Neural progenitor cell (in vitro differentiated cells): ENCODE results near the gene CPXM2. TPM values are rescaled to one million over a fixed set of nuclear protein-coding genes. Genes with fewer than 3 reads are reported as not detected.

Experiments used
- DNase-seq: peaks from one replicate; pipeline ENCODE4 v3.0.0-alpha.2; 2016; ENCODE audit warnings: low spot score
- H2AFZ ChIP-seq: fragments of 200-600 bp; sonication (generic); replicated peaks from 2 replicates; pipeline ENCODE4 v1.6.1; 2016; ENCODE audit warnings: antibody characterized with exemption
- H3F3A ChIP-seq: fragments of 200-600 bp; sonication (generic); 2 replicates; pipeline ENCODE4 v1.6.1; 2016; ENCODE audit warnings: antibody characterized with exemption, low read depth
- H3K27ac ChIP-seq: fragments of 200-600 bp; sonication (generic); 2 replicates; pipeline ENCODE4 v1.5.1; 2016; ENCODE audit warnings: mild to moderate bottlenecking
- H3K27me3 ChIP-seq: fragments of 200-600 bp; sonication (generic); 2 replicates; pipeline ENCODE4 v1.6.1; 2016; ENCODE audit warnings: mild to moderate bottlenecking, moderate library complexity
- H3K36me3 ChIP-seq: fragments of 200-600 bp; sonication (generic); 2 replicates; pipeline ENCODE4 v1.5.1; 2016
- H3K4me1 ChIP-seq: fragments of 200-600 bp; sonication (generic); 2 replicates; pipeline ENCODE4 v1.6.1; 2016; ENCODE audit warnings: mixed run types
- H3K4me2 ChIP-seq: fragments of 200-600 bp; sonication (generic); 2 replicates; pipeline ENCODE4 v1.6.1; 2016
- H3K4me3 ChIP-seq: fragments of 200-600 bp; sonication (generic); 2 replicates; pipeline ENCODE4 v1.5.1; 2016
- H3K79me2 ChIP-seq: fragments of 200-600 bp; sonication (generic); 2 replicates; pipeline ENCODE4 v1.6.1; 2016; ENCODE audit warnings: low read depth
- H3K9ac ChIP-seq: fragments of 200-600 bp; sonication (generic); 2 replicates; pipeline ENCODE4 v1.6.1; 2016
- H3K9me3 ChIP-seq: fragments of 200-600 bp; sonication (generic); 2 replicates; pipeline ENCODE4 v1.5.1; 2016; ENCODE audit warnings: low read depth
- H4K20me1 ChIP-seq: fragments of 200-600 bp; sonication (generic); 2 replicates; pipeline ENCODE4 v1.6.1; 2016; ENCODE audit warnings: low read depth
- H3K27ac Mint-ChIP-seq: 3 replicates; pipeline ENCODE4 v1.8.0; 2021; ENCODE audit warnings: mixed read lengths
- H3K27me3 Mint-ChIP-seq: 2 replicates; pipeline ENCODE4 v1.8.0; 2022; ENCODE audit warnings: low read depth, mild to moderate bottlenecking, inconsistent platforms, moderate library complexity, mixed read lengths; ENCODE audit not compliant: insufficient read depth
- H3K36me3 Mint-ChIP-seq: 3 replicates; pipeline ENCODE4 v1.8.0; 2021; ENCODE audit warnings: mixed read lengths
- H3K4me1 Mint-ChIP-seq: 3 replicates; pipeline ENCODE4 v1.8.0; 2021; ENCODE audit warnings: mixed read lengths
- H3K4me3 Mint-ChIP-seq: 3 replicates; pipeline ENCODE4 v1.8.0; 2021; ENCODE audit warnings: mild to moderate bottlenecking, moderate library complexity, mixed read lengths
- H3K9me3 Mint-ChIP-seq: 3 replicates; pipeline ENCODE4 v1.8.0; 2020; ENCODE audit warnings: mixed read lengths
- EZH2 ChIP-seq: fragments of 200-600 bp; sonication (generic); IDR thresholded peaks from 2 replicates; pipeline ENCODE4 v1.6.1; 2017; ENCODE audit warnings: antibody characterized with exemption, mild to moderate bottlenecking, moderate library complexity
- EZH2phosphoT487 ChIP-seq: fragments of 200-600 bp; sonication (generic); IDR thresholded peaks from 2 replicates; pipeline ENCODE4 v1.6.1; 2017; ENCODE audit warnings: antibody characterized with exemption
- total RNA-seq: library from RNA; depleted of rRNA; stranded (reverse); fragments of >200 nt; gene quantifications from 2 replicates; pipeline ENCODE4 v1.2.3, GENCODE V29; 2015; ENCODE audit warnings: low replicate concordance
- TF ChIP-seq, protein P1 (sequence below): fragments of 200-600 bp; sonication (generic); IDR thresholded peaks from 2 replicates; pipeline ENCODE4 v1.5.1; 2017; ENCODE audit warnings: antibody characterized with exemption, mild to moderate bottlenecking

CPXM2 gene
- total RNA-seq, 1 donor from 2014 or later: not detected

DNA sequence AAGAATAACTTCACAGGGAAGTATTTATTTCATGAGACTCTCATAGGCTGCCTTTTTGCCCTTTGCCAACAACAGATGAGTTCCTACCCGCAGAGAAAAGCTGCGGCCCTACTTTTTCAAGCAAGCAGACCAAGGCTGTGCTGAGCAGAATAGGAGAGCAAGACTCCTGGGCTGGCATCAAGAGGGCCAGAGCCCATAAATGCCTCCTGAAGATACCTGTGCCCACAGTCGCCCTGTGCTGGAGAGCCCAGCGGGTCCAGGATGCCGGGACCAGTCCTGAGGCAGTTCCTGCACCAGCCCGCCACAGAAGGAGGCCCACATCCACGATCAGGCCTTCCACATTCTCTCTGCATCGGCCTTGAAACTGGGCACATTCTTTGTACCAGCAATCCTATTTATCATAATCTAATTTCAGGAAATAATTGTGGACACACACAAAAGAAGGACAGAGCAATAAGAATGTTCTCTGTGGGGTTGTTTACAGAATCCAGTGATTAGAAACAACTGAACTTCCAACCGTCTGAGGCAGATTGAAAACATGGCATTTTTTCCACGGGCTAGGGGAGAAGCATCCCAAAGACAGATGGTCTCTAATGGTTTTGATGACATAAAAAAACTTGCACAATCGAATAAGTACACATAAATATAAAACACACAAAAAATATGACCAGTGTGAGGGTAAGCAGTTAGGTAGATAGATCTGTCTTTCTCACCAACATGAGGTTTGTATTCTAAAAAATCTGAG is 95.6 kb downstream of the CPXM2 start:
- H3K27ac ChIP-seq: no peak overlapping the region
- H3K9me3 Mint-ChIP-seq: no peaks in the 10 kb centered on the region
- no peak for DNase-seq
- no peaks in the 10 kb centered on the region for H3F3A ChIP-seq
- H3K4me1 Mint-ChIP-seq: peaks cover 10% of the 10 kb centered on the region
- H3K4me3 Mint-ChIP-seq: no peak overlapping the region
- no peaks in the 10 kb centered on the region for H3K9me3 ChIP-seq
- no peaks in the 10 kb centered on the region for H3K36me3 ChIP-seq
- no peaks in the 10 kb centered on the region for H3K27me3 Mint-ChIP-seq
- H3K4me1 ChIP-seq: no peaks in the 10 kb centered on the region
- H3K4me3 ChIP-seq: no peak overlapping the region
- H3K9ac ChIP-seq: no peak overlapping the region
- H3K79me2 ChIP-seq: no peaks in the 10 kb centered on the region
- H2AFZ ChIP-seq: no peak overlapping the region
- no peaks in the 10 kb centered on the region for H3K27me3 ChIP-seq
- TF ChIP-seq EZH2: no peak
- TF ChIP-seq, protein P1, sequence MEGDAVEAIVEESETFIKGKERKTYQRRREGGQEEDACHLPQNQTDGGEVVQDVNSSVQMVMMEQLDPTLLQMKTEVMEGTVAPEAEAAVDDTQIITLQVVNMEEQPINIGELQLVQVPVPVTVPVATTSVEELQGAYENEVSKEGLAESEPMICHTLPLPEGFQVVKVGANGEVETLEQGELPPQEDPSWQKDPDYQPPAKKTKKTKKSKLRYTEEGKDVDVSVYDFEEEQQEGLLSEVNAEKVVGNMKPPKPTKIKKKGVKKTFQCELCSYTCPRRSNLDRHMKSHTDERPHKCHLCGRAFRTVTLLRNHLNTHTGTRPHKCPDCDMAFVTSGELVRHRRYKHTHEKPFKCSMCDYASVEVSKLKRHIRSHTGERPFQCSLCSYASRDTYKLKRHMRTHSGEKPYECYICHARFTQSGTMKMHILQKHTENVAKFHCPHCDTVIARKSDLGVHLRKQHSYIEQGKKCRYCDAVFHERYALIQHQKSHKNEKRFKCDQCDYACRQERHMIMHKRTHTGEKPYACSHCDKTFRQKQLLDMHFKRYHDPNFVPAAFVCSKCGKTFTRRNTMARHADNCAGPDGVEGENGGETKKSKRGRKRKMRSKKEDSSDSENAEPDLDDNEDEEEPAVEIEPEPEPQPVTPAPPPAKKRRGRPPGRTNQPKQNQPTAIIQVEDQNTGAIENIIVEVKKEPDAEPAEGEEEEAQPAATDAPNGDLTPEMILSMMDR: no peak
- TF ChIP-seq EZH2phosphoT487: no peak
- peak overlapping the region; percentile 40 for H3K27ac Mint-ChIP-seq
- no peaks in the 10 kb centered on the region for H4K20me1 ChIP-seq
- no peak overlapping the region for H3K4me2 ChIP-seq
- H3K36me3 Mint-ChIP-seq: no peaks in the 10 kb centered on the region

GRCh38 chr10:123795196-123795780 is 96.3 kb downstream of the CPXM2 start:
- no peaks in the 10 kb centered on the region for H4K20me1 ChIP-seq
- H3K9me3 ChIP-seq: no peaks in the 10 kb centered on the region
- TF ChIP-seq, protein P1: no peak
- TF ChIP-seq EZH2: no peak
- TF ChIP-seq EZH2phosphoT487: no peak
- DNase-seq: no peak
- H3K4me1 ChIP-seq: no peaks in the 10 kb centered on the region
- no peaks in the 10 kb centered on the region for H3F3A ChIP-seq
- H3K4me3 ChIP-seq: no peak overlapping the region
- Mint-ChIP-seq H3K9me3 (peaks cover 3% of the 10 kb centered on the region), H3K4me1 (peaks cover 4% of the 10 kb centered on the region), H3K4me3 (no peak overlapping the region), H3K27me3 (no peaks in the 10 kb centered on the region), H3K36me3 (no peaks in the 10 kb centered on the region), H3K27ac (peak overlapping the region; percentile 55)
- H3K27ac ChIP-seq: no peak overlapping the region
- no peak overlapping the region for H2AFZ ChIP-seq
- H3K9ac ChIP-seq: no peak overlapping the region
- H3K27me3 ChIP-seq: no peaks in the 10 kb centered on the region
- no peak overlapping the region for H3K4me2 ChIP-seq
- H3K36me3 ChIP-seq: no peaks in the 10 kb centered on the region
- no peaks in the 10 kb centered on the region for H3K79me2 ChIP-seq

DNA sequence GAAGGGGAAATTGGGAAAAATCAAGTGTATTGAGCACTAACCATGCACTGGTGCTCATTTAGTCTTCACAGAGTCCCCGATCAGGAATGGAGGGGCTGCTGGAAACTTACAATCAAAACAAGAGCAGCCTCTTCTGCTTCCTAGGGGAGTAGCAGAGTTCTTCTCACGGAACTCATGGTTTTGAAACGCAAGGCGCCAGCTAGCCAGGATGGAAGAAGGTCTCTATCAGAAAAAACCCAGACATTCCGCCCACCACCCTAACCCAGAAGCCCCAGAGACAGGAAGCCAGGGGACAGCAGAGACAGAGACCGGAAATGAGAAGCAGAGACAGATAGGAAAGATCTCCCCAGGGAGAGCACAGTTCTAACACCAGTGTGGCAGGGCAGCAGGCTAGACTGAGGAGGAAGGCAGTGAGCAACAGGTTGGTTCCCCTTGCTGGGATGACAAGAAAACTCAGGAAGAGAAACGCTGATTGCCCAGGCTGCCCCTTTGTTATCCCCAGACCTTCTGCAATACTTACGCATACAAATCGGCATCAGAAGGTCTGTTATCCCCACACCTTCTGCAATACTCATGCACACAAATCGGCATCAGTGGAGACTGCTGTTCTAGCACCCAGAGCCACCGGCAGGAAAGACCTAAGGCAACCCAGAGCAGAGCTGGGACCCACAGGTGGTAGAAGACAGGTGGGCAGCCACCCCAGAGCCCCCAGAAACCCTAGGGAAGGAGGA is 99.2 kb downstream of the CPXM2 start:
- Histone ChIP-seq H3K27ac (no peak overlapping the region), H3K4me3 (no peak overlapping the region), H3K9me3 (no peaks in the 10 kb centered on the region), H3K36me3 (no peaks in the 10 kb centered on the region), H3K79me2 (no peaks in the 10 kb centered on the region), H4K20me1 (no peaks in the 10 kb centered on the region), H3K4me2 (no peak overlapping the region), H3K9ac (no peak overlapping the region), H3K4me1 (no peaks in the 10 kb centered on the region), H2AFZ (no peak overlapping the region), H3K27me3 (no peaks in the 10 kb centered on the region), H3F3A (no peaks in the 10 kb centered on the region)
- TF ChIP-seq, protein P1: no peak
- TF ChIP-seq EZH2 (no peak), EZH2phosphoT487 (no peak)
- no peak overlapping the region for H3K27ac Mint-ChIP-seq
- no peak for DNase-seq
- H3K4me3 Mint-ChIP-seq: no peak overlapping the region
- H3K4me1 Mint-ChIP-seq: no peaks in the 10 kb centered on the region
- H3K9me3 Mint-ChIP-seq: peaks cover 4% of the 10 kb centered on the region
- no peaks in the 10 kb centered on the region for H3K36me3 Mint-ChIP-seq
- H3K27me3 Mint-ChIP-seq: no peaks in the 10 kb centered on the region
